HG03025 (cell line): Measurements from ENCODE around the gene BRSK1.

Experiments used
- ATAC-seq: cut with Tn5 transposase; IDR thresholded peaks from one replicate; pipeline ENCODE4 v1.9.1; 2021; ENCODE audit warnings: mild to moderate bottlenecking, moderate library complexity; ENCODE audit not compliant: unreplicated experiment, low FRiP score

BRSK1 gene

GRCh38 chr19:55283548-55284377 is at the start of gene BRSK1:
Gene BRSK1, plus strand, starts transcription at chr19:55283997. Its CDS starts 446 bp downstream, at chr19:55284443.
- ATAC-seq, result no peak

DNA sequence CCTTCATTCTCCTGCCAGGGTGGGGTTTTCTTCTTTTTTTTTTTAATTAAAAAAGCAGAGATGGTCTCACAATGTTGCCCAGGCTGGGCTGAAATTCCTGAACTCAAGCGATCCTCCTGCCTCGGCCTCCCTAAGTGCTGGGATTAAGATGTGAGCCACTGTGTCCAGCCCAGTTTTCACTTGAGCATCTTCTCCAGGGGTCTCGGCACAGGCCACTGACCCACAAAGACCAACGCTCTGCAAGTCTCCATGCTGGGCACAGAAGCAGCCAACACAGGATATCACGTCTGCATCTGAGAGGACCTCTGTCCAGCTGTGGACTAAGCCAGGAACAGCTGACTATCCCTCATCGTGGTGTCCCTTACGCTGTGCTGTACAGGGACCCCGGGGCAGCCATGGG is 45.8 kb upstream of the BRSK1 start:
- no peak for ATAC-seq

DNA sequence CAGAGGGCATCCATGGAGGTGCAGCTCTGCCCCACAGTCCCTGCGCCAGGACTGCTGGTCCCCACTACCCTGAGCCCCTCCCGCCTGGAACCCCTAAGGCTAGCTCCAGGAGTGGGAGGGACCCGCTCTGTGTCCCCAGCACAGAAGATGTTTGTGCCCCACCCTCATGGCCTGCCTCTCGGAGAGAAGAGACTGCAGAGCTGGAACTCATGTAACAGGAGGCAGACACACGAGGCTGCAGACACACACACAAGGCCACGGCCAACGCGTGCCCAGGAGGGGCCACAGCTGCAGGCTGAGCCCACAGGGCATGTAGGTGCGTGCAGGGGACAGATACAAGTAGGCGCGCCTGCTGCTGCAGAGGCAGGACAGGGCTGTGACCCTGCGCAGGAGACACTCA is 44.8 kb upstream of the BRSK1 start:
- no peak for ATAC-seq

DNA sequence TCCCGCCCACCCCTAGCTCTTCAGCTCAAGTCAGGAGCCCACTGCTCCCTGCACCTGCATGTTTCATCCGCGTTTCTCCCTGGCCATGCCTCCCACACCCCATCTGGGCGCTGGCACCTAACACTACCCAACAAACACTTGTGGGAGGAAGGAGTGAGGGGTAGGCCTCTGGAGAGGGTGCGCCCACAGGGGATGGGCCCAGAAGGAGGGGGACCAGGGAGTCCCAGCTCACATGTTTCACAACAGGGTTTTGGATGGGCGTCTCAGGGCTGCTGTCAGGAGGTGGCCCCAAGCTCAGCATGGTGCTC is 43.1 kb upstream of the BRSK1 start:
- ATAC-seq, result no peak

GRCh38 chr19:55241143-55241934 is 42.5 kb upstream of the BRSK1 start:
- no peak for ATAC-seq

DNA sequence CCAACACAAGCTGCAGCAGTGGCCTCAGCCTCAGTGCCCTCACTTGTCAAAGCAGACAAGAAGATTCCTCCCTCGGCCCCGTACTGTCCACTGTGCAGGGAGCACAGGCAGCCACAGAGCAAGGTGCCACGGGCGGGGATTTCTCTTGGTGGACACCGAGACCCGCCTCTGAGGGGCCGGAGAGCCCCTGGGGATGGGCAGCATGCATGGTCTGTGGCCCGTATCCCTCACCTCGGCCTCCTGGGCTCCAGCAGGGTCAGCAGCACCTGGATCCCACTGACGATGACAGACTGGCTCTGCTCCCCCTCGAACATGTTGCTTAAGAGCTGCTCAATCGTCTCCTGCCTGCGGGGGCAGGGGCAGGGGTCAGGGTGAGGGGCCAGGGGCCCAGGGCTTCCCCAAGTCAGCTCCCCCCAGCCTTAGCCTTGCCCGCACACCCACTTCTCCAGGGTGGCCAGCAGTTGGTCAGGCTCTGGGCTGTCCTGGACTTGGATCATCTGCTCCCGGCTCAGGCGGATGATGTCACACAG is 41.8 kb upstream of the BRSK1 start:
- ATAC-seq, result no peak

- ATAC-seq, result no peak
Observed at GRCh38 chr19:55242517-55242916, 41.3 kb upstream of the BRSK1 start.

DNA sequence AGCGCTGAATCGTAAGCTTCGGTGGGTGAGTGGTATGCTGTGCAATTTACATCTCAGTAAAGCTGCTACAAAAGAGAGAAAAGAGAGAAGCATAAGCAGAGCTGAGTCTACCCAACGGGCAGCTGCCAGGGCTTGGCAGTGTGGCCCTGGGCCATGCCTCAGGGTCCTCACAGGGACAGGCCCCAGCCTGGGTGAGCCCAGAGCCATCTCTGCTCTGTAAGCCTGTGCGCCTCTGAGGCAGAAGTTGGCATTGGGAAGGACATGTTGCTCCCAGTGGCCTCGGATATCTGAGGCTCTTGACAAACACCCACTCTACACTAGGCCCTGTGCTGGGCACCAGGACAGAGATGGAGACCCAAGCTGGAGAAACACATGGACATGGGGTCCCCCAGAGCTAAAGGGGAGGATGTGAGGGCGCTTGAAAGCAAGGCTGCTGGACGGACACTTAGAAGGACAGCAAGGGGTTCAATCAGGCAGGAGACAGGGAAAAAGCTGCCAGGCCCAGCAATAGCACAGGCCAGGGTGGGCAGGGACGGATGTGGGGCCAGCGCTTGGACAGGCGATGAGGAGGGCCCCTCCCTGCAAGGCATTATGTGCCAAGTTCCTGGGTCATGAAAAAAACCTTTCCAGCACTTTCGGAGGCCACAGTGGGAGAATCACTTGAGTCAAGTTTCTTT is 39.7 kb upstream of the BRSK1 start:
- ATAC-seq, result no peak

GRCh38 chr19:55245236-55245904 is 38.4 kb upstream of the BRSK1 start:
- ATAC-seq, result no peak

DNA sequence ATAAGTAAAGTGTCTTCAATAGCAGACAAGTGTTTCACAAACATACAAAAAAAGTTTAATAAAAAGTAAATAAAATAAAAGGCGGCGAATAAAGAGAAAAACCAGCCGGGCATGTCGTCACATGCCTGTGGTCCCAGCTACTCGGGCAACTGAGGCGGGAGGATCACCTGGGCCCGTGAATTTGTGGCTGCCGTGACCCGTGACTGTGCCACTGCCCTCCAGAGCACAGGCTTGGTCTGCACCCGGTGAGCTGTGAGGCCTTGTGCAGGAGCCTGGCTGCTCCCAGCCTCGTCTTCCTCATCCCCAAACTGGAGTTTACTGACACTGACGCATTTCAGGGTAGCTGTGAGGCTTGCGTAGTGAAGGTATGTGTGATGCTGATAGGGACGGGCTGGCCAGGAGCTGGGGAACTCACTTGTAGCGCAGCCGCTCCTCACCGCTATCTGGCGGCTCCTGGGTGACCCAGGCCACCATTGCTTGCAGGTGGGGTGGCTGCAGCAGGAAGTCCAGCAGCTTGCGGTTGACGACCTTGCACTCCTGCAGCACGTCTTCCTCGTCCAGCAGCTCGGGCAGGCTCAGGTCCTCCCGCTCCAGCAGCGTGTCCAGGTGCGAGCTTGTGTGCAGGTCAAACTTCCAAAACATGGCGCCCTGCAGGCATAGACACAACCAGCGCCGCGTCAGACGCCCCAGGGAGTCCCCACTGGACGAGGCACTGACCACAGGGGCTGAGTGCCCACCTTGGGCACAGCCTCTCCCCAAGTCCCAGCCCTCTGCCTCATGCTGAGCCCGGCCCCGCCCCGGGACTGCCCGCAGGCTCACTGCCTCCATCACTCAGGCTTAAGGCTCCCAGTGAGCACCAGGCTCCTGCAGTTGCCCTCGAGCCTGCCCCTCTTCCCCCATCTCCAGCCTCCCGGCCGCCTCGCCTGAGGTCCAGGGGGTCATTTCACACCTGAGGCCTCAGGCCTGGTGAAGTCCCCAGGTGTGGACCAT is 37.0 kb upstream of the BRSK1 start:
- ATAC-seq, result no peak

GRCh38 chr19:55247621-55248099 is 36.1 kb upstream of the BRSK1 start:
- ATAC-seq, result no peak

DNA sequence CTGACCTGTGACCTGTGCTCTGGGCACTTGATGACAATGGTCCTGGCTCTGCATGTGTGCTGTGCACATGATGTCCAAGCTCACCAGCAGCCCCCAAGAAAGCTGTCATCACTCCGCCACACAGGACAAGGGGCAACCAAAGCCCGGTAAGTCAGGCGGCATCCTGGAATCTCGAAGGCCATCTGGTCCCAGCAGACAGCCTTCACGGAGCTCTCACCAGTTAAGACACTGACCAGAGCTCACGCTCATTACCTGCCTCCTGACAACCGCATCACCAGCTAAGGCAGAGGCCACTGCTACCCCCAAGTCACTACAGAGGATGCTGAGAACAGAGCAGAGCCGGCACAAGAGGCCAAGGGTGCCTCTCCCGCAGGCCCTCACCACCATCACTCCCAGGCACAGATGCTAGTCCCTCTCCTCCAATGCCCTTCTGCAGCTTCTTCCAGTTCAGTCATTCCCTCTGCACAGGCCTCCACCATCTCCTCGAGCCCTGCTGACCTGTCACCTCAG is 35.6 kb upstream of the BRSK1 start:
- ATAC-seq, result no peak

- ATAC-seq, result no peak
Observed at GRCh38 chr19:55248704-55249103, 35.1 kb upstream of the BRSK1 start.

DNA sequence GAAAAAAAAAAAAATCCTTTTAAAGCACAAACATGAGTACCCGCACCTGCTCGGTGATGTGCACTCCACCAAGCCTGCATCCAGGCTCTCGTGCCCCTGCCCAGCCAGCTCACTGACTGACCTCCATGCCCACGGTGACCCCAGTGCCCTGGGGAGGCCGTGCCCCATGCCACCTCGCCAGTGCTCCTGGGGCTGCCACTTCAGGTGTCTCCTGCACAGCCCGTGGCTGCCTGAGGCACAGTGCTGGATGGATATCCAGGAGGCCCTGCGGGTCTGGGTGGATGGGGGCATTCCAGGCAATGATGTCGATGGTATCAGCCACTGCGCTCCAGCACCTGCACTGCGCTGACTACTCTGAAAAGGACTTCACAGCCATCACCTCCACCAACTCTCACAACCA is 34.0 kb upstream of the BRSK1 start:
- no peak for ATAC-seq

DNA sequence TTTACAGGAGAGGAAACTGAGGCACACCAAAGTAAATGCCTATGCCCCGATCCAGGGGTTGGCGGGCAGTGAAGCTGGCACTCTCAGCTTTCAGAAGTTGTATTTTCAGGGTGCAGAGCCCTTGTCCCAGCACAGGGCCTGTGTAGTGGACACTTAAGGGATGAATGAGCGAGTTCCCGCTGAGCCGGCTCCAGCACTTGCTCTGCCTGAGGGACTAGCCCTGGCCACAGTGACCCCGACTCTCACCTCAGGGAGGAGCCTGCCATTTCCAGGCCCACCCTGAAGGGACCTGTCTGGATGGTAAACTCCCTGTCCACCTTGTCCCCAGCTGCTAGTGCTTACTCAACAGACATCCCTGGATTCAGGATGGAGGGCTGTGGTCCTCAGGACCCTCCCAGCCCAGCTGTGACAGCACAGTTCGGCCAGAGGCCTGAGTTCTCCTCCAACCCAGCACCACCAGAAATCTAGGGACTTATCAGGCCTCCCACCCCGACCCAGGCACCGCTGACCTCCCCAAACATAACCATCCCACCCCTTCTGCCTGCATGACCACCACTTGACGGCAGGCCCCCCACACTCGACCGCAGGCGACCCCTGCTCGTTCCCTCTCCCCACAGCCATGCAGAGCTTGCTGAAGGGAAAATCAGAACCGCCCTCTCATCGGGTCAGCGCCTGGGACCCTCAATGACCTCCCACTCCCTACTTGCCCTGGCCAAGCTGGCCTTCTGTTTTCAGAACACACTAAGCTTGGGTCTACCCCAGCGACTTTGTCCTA is 33.3 kb upstream of the BRSK1 start:
- no peak for ATAC-seq

DNA sequence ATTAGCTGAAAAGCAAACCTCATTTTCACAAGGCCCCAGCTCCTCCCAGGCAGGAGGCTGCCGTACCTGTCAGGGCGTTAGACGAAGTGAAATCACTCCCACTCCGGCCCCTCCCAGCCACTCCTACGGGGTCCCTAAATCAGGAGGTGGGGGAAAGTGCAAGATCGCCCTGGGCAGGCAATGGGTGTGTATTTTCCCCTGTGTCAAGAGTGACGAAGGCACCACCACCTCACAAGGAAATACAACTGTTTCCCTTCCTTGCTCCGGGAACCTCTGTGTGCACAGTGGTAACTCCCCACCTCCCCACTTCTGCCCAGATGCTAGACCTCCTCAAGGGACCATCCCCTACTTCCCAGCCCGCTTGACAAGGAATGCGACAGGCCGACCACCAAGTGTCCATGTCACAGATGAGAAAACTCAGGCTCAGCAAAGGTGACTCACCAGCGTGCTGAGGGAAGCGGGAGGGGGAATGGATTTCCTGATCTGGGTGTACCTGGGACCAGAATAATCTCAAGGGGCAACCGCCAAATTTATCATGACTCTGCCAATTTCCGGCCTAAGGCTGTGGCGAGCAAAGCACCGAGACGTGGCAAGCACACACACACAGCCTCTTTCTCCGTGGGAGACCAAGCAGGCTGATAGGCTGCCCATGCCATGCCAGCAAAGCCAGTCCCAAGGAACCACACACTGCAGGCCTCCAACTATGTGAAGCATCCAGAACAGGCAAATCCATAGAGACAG is 32.3 kb upstream of the BRSK1 start:
- no peak for ATAC-seq

GRCh38 chr19:55252760-55253663 is 30.8 kb upstream of the BRSK1 start:
- no peak for ATAC-seq
